ENCODE measurements around the gene S1PR5. TPM values are rescaled to one million over a fixed set of nuclear protein-coding genes. Genes with fewer than 3 reads are reported as not detected.

The S1PR5 gene
- total and polyA plus RNA-seq, 4 donors, result 0.17 to 0.56 (median 0.34) TPM

- TF ChIP-seq RXRA (IDR thresholded peaks at IDR 0.05) (no peak), FOXA2 (IDR thresholded peaks at IDR 0.05) (no peak), FOXA1 (IDR thresholded peaks at IDR 0.05) (no peak), ZBTB33 (IDR thresholded peaks at IDR 0.05) (no peak)
- TF ChIP-seq, protein P1, sequence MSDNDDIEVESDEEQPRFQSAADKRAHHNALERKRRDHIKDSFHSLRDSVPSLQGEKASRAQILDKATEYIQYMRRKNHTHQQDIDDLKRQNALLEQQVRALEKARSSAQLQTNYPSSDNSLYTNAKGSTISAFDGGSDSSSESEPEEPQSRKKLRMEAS (IDR thresholded peaks at IDR 0.05), result no peak
- H3K9ac ChIP-seq (ENCODE audit: low read depth in 1 of 2, low read length in 2 of 2), result no peak overlapping the region
- peaks cover 29 to 45% (median 38%) of the 10 kb centered on the region in 4 donors for H3K36me3 ChIP-seq (ENCODE audit: control insufficient read depth in 4 of 4, insufficient read depth in 3 of 4, low read depth in 1 of 4, low read length in 3 of 4)
- 97% methylated on average over 18 of the region's 18 CpGs for WGBS
- H3K4me3 ChIP-seq (ENCODE audit: low read depth in 1 of 3, low read length in 3 of 3), result no peak overlapping the region
- H3K4me1 ChIP-seq (ENCODE audit: control insufficient read depth in 4 of 4, insufficient read depth in 4 of 4, low read length in 3 of 4), result peaks cover 6 to 17% (median 10%) of the 10 kb centered on the region in 4 donors
- DNase-seq (ENCODE audit: low spot score), result no peak
- H3K9me3 ChIP-seq (ENCODE audit: control insufficient read depth in 4 of 4, low read length in 3 of 4), result no peaks in the 10 kb centered on the region
- H3K27ac ChIP-seq (ENCODE audit: low read depth in 1 of 2, low read length in 2 of 2), result no peak overlapping the region
- H3K27me3 ChIP-seq (ENCODE audit: control insufficient read depth in 4 of 4, insufficient read depth in 4 of 4, low read length in 3 of 4), result no peaks in the 10 kb centered on the region
Observed at GRCh38 chr19:10548746-10549276, 31.6 kb upstream of the S1PR5 start.

DNA sequence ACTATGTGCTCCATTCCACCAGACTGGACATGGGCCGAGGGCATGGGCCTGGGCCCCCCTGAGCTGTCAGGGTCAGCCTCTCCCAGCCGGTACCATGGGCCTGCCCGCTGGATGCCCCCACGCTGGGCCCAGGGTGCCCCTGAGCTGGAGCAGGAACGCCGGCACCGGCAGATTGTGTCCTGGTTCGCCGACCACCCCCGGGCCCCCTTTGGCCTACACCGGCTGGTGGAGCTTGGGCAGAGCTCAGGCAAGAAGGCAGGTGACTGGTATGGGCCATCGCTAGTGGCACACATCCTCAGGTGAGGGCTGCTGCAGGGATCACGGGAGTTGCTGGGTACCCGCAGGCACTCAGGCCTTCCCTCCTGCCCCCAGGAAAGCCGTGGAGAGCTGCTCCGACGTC lies 29.6 kb upstream of the S1PR5 start:
- no peak for TF ChIP-seq SP1 (IDR thresholded peaks at IDR 0.05)
- TF ChIP-seq EGR1 (IDR thresholded peaks at IDR 0.05; ENCODE audit: low read depth in 2 of 2), result no peak
- no peak for TF ChIP-seq TAF1 (conservative IDR thresholded peaks at IDR 0.05)
- TF ChIP-seq, protein P2, sequence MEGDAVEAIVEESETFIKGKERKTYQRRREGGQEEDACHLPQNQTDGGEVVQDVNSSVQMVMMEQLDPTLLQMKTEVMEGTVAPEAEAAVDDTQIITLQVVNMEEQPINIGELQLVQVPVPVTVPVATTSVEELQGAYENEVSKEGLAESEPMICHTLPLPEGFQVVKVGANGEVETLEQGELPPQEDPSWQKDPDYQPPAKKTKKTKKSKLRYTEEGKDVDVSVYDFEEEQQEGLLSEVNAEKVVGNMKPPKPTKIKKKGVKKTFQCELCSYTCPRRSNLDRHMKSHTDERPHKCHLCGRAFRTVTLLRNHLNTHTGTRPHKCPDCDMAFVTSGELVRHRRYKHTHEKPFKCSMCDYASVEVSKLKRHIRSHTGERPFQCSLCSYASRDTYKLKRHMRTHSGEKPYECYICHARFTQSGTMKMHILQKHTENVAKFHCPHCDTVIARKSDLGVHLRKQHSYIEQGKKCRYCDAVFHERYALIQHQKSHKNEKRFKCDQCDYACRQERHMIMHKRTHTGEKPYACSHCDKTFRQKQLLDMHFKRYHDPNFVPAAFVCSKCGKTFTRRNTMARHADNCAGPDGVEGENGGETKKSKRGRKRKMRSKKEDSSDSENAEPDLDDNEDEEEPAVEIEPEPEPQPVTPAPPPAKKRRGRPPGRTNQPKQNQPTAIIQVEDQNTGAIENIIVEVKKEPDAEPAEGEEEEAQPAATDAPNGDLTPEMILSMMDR (IDR thresholded peaks at IDR 0.05; ENCODE audit: low read depth, low read length, missing input control), result no peak
- TF ChIP-seq, protein P3, sequence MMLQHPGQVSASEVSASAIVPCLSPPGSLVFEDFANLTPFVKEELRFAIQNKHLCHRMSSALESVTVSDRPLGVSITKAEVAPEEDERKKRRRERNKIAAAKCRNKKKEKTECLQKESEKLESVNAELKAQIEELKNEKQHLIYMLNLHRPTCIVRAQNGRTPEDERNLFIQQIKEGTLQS (IDR thresholded peaks at IDR 0.05), result no peak
- TF ChIP-seq, protein P4, sequence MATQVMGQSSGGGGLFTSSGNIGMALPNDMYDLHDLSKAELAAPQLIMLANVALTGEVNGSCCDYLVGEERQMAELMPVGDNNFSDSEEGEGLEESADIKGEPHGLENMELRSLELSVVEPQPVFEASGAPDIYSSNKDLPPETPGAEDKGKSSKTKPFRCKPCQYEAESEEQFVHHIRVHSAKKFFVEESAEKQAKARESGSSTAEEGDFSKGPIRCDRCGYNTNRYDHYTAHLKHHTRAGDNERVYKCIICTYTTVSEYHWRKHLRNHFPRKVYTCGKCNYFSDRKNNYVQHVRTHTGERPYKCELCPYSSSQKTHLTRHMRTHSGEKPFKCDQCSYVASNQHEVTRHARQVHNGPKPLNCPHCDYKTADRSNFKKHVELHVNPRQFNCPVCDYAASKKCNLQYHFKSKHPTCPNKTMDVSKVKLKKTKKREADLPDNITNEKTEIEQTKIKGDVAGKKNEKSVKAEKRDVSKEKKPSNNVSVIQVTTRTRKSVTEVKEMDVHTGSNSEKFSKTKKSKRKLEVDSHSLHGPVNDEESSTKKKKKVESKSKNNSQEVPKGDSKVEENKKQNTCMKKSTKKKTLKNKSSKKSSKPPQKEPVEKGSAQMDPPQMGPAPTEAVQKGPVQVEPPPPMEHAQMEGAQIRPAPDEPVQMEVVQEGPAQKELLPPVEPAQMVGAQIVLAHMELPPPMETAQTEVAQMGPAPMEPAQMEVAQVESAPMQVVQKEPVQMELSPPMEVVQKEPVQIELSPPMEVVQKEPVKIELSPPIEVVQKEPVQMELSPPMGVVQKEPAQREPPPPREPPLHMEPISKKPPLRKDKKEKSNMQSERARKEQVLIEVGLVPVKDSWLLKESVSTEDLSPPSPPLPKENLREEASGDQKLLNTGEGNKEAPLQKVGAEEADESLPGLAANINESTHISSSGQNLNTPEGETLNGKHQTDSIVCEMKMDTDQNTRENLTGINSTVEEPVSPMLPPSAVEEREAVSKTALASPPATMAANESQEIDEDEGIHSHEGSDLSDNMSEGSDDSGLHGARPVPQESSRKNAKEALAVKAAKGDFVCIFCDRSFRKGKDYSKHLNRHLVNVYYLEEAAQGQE (IDR thresholded peaks at IDR 0.05), result no peak
- TF ChIP-seq RXRA (IDR thresholded peaks at IDR 0.05), result no peak
- no peak for TF ChIP-seq RAD21 (IDR thresholded peaks at IDR 0.05)
- no peak for TF ChIP-seq YY1 (IDR thresholded peaks at IDR 0.05)
- no peak for TF ChIP-seq NR2F2 (IDR thresholded peaks at IDR 0.05)
- TF ChIP-seq JUND (IDR thresholded peaks at IDR 0.05), result no peak
- TF ChIP-seq FOXA1 (IDR thresholded peaks at IDR 0.05), result no peak
- TF ChIP-seq HNF4A (conservative IDR thresholded peaks at IDR 0.05), result no peak
- TF ChIP-seq ZBTB33 (IDR thresholded peaks at IDR 0.05), result no peak
- TF ChIP-seq, protein P1 (IDR thresholded peaks at IDR 0.05), result no peak
- no peak for TF ChIP-seq FOXA2 (IDR thresholded peaks at IDR 0.05)
- no peak for TF ChIP-seq HNF4G (IDR thresholded peaks at IDR 0.05)
- TF ChIP-seq GABPA (IDR thresholded peaks at IDR 0.05 in 1 of 2, conservative IDR thresholded peaks at IDR 0.05 in 1 of 2), result no peak
- 96% methylated on average over 17 of the region's 17 CpGs for WGBS
- no peaks in the 10 kb centered on the region for H3K27me3 ChIP-seq (ENCODE audit: control insufficient read depth in 4 of 4, insufficient read depth in 4 of 4, low read length in 3 of 4)
- DNase-seq (ENCODE audit: low spot score), result no peak
- peaks cover 8 to 22% (median 14%) of the 10 kb centered on the region in 4 donors for H3K4me1 ChIP-seq (ENCODE audit: control insufficient read depth in 4 of 4, insufficient read depth in 4 of 4, low read length in 3 of 4)
- H3K36me3 ChIP-seq (ENCODE audit: control insufficient read depth in 4 of 4, insufficient read depth in 3 of 4, low read depth in 1 of 4, low read length in 3 of 4), result peaks cover 19 to 33% (median 25%) of the 10 kb centered on the region in 4 donors
- H3K9ac ChIP-seq (ENCODE audit: low read depth in 1 of 2, low read length in 2 of 2), result no peak overlapping the region
- H3K4me3 ChIP-seq (ENCODE audit: low read depth in 1 of 3, low read length in 3 of 3), result no peak overlapping the region
- no peaks in the 10 kb centered on the region for H3K9me3 ChIP-seq (ENCODE audit: control insufficient read depth in 4 of 4, low read length in 3 of 4)
- no peak overlapping the region for H3K27ac ChIP-seq (ENCODE audit: low read depth in 1 of 2, low read length in 2 of 2)

Data from liver (tissue), 9 donors.